Placental epithelial cell (primary cell): ENCODE measurements around the gene ACTN4. TPM values are rescaled to one million over a fixed set of nuclear protein-coding genes. Genes with fewer than 3 reads are reported as not detected.

Source experiments
- total RNA-seq: library from RNA; depleted of rRNA; stranded (reverse); fragments of >200 nt; gene quantifications from 2 replicates; pipeline ENCODE4 v1.2.3, GENCODE V29; 2012

The ACTN4 gene
- 222 and 933 TPM in 2 replicates for total RNA-seq

DNA sequence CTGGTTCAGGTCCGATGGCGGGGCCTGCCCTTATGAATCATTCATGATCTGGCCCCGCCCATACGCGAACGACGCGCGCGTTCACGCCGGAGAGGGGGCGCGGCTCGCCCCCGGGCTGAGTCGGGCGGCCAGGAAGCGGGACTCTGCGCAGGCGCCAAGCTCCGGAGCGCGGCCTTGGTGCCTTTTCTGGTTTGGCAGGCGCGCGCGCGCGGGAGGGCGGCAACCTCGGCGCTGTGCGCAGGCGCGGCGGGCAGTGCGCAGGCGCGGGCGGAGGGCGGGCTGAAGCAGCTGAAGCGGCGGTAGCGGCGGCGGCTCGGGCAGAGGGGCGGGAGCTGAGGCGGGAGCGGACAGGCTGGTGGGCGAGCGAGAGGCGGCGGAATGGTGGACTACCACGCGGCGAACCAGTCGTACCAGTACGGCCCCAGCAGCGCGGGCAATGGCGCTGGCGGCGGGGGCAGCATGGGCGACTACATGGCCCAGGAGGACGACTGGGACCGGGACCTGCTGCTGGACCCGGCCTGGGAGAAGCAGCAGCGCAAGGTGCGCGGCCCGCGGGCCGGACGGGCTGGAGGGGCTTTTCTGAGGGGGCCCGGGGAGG is at the start of gene ACTN4:
Gene ACTN4 (plus strand): TSS at position 282 of the 598 bp plus-strand sequence. CDS start 97 bp downstream, at position 379.

DNA sequence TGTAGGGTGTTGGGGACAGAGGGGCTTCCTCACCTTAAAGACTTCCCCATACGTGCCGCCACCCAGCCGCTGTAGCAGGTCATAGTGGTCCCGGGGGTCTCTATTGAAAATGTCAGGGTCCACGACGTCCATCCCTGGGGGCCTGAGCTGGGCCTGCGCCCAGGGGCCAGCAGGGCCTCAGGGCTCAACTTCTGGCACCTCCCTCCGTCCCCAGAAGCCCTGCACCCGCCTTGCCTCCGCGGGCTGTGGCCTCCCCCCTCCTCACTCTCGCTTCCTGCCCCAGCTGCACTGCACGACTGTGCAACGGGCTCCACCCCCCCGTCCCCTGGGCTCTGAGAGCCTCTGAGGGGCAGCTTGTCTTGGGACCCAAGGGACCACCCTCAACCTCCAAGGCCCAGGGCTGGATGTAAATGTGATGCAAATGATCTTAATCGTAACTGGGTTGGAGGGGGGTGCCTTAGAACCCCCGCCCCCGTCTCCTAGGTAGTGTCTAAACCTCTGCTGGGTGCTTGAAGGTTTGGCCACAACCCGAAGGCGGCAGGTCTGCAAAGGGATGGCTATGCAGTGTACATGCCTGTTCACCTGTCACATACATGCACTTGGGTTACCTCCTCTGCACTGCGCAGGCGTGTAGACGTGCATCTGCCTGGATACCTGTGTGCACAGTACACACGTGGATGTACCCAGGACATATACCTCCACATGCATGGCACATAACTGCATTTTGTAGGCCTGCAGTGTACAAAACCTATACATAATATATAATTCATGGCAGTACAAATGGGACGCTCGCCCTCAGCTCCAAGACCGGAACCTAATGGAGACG is 29.5 kb upstream of the ACTN4 start, which contains the start of gene MAP4K1:
Gene MAP4K1 (minus strand): TSS at position 190 of the 826 bp plus-strand sequence. CDS start 58 bp downstream, at position 132.

DNA sequence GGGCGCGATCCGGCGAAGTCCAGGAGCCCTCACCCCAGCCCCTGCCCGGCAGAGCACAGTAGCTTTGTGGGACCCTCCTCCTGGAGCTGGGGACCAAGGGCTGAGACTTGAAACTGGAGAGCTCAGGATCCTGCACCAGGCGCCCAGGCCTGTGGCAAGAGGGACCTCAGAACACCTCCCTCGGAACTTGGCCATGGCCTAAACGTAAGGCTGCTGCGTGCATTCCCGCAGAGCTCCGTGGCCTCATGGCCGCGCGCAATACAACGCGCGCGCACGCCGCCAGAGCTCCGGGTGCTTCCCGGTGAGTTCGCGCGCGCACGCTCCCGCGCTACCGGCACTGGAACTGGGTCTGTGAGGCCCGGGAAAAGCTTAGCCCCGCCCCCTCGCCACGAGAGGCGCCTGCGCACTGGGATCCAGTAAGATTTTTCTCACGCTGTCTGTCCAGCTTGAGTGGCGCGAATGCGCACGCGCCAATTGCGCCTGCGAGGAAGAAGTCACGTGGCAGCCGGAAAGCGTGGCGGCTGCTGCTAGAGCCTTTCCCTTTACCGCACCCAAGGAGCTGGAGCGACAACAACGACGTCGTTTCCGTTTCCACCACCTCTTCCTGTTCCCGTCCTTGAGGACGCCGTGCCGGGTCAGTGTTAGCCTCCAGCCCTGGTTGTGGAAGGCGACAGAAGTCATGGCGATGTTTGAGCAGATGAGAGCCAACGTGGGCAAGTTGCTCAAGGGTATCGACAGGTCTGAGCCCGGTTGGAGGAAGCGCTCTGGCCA is 28.7 kb upstream of the ACTN4 start, which contains the start of gene EIF3K:
Gene EIF3K (plus strand): TSS at position 599 of the 771 bp plus-strand sequence. CDS start 81 bp downstream, at position 680.

DNA sequence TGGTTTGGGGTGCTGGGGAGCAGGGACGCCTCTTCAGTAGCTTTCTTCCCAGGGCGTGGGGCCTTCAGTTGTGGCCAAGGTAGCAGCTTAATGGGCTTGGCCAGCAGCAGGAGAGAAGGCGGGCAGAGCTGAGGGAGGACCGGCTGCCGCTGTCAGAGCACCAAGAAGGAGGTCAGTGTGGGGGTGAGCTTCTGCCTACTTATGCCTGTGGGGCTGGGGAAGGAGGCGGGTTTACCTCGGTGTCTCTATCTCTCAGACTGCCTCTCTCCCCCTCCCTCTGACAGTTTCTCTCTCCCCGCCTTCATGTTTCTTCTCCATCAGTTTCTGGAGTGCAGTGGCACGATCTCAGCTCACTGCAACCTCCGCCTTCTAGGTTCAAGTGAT is 96.8 kb downstream of the ACTN4 start, which contains the start of gene CAPN12:
Gene CAPN12 (minus strand): TSS at position 177 of the 384 bp plus-strand sequence. CDS start 309 bp downstream, outside the sequence.

GRCh38 chr19:38773469-38774177 is 126.2 kb downstream of the ACTN4 start, which contains the start of gene LGALS7:
LGALS7 (minus strand) TSS chr19:38773517; CDS start chr19:38773492, 25 bp downstream.

Other genes with a start within 250 kb of the ACTN4 start
- 13.7 and 16.8 TPM in 2 replicates for gene FAM98C, start 244.6 kb upstream of the ACTN4 start, total RNA-seq
- gene RASGRP4, start 221.4 kb upstream of the ACTN4 start, total RNA-seq, result not detected in 2 replicates
- gene RYR1, start 214.0 kb upstream of the ACTN4 start, total RNA-seq, result under 0.01 and 0.11 TPM in 2 replicates
- 0.22 TPM in 1 of 2 replicates, not detected in the other for gene MAP4K1, start 29.7 kb upstream of the ACTN4 start, total RNA-seq
- gene EIF3K, start 28.5 kb upstream of the ACTN4 start, total RNA-seq, result 271 and 636 TPM in 2 replicates
- 3.0 and 4.3 TPM in 2 replicates for gene CAPN12, start 96.8 kb downstream of the ACTN4 start, total RNA-seq
- gene LGALS7, start 125.9 kb downstream of the ACTN4 start, total RNA-seq, result 0.79 TPM in 1 of 2 replicates, not detected in the other
- 3.5 TPM in 1 of 2 replicates, not detected in the other for gene LGALS7B, start 141.6 kb downstream of the ACTN4 start, total RNA-seq
- gene LGALS4, start 165.3 kb downstream of the ACTN4 start, total RNA-seq, result not detected in 2 replicates
- gene ECH1, start 184.1 kb downstream of the ACTN4 start, total RNA-seq, result 69.9 and 95.8 TPM in 2 replicates
- 179 and 332 TPM in 2 replicates for gene HNRNPL, start 202.3 kb downstream of the ACTN4 start, total RNA-seq
- gene RINL, start 230.6 kb downstream of the ACTN4 start, total RNA-seq, result 3.6 and 19.2 TPM in 2 replicates